WTC11 (cell line): Measurements from ENCODE around the gene CSNK2A2. TPM values are rescaled to one million over a fixed set of nuclear protein-coding genes. Genes with fewer than 3 reads are reported as not detected.

Experiments used
- ATAC-seq: fragments of 200-7000 bp; cut with Tn5 transposase; 2 replicates; pipeline ENCODE4 v1.10.0; 2021; ENCODE audit warnings: mild to moderate bottlenecking, moderate library complexity
- CTCF ChIA-PET: fragments of 300-600 bp; sonication (Branson Sonifier 250); formaldehyde crosslinking; loops from one replicate; lab custom pipeline; 2021; ENCODE audit warnings: antibody characterized with exemption; lab: Charles Lee
- POLR2A ChIA-PET: fragments of 350-600 bp; sonication (Branson Sonifier 250); formaldehyde crosslinking; loops from one replicate; lab custom pipeline; 2021; ENCODE audit warnings: antibody characterized with exemption; lab: Charles Lee
- DNase-seq: peaks from one replicate; pipeline ENCODE4 v3.0.0; 2021; ENCODE audit warnings: low spot score
- H3K27ac Mint-ChIP-seq: 2 replicates; pipeline ENCODE4 v1.8.0; 2021; ENCODE audit warnings: mixed read lengths
- H3K27me3 Mint-ChIP-seq: 2 replicates; pipeline ENCODE4 v1.8.0; 2021; ENCODE audit warnings: low read depth, mild to moderate bottlenecking, moderate library complexity, mixed read lengths
- H3K36me3 Mint-ChIP-seq: 2 replicates; pipeline ENCODE4 v1.8.0; 2021; ENCODE audit warnings: mixed read lengths
- H3K4me1 Mint-ChIP-seq: 2 replicates; pipeline ENCODE4 v1.8.0; 2022; ENCODE audit warnings: mixed read lengths
- H3K4me3 Mint-ChIP-seq: 2 replicates; pipeline ENCODE4 v1.8.0; 2021; ENCODE audit warnings: mild to moderate bottlenecking, moderate library complexity, mixed read lengths
- H3K9me3 Mint-ChIP-seq: 2 replicates; pipeline ENCODE4 v1.8.0; 2021; ENCODE audit warnings: mixed read lengths
- GABPB1 ChIP-seq: sonication (generic); formaldehyde crosslinking; IDR thresholded peaks from 2 replicates; pipeline ENCODE4 v1.8.1; 2023; ENCODE audit warnings: mild to moderate bottlenecking, missing genetic modification reagents
- HMGA2 ChIP-seq: fragments of 250-450 bp; sonication (Bioruptor Pico); IDR thresholded peaks from 2 replicates; pipeline ENCODE4 v1.4.0; 2021; ENCODE audit warnings: mild to moderate bottlenecking, moderate library complexity
- KAT7 ChIP-seq: sonication (generic); formaldehyde crosslinking; IDR thresholded peaks from 2 replicates; pipeline ENCODE4 v1.8.1; 2023; ENCODE audit warnings: missing genetic modification reagents, mild to moderate bottlenecking, borderline replicate concordance
- NFE2L1 ChIP-seq: sonication (generic); formaldehyde crosslinking; IDR thresholded peaks from 2 replicates; pipeline ENCODE4 v1.8.1; 2023; ENCODE audit warnings: missing genetic modification reagents
- NR1H2 ChIP-seq: sonication (generic); formaldehyde crosslinking; IDR thresholded peaks from 2 replicates; pipeline ENCODE4 v1.9.0; 2021; ENCODE audit warnings: mild to moderate bottlenecking, moderate library complexity, missing genetic modification reagents
- SMAD3 ChIP-seq: sonication (generic); formaldehyde crosslinking; IDR thresholded peaks from 2 replicates; pipeline ENCODE4 v1.8.0; 2022; ENCODE audit warnings: missing genetic modification reagents, mild to moderate bottlenecking, borderline replicate concordance
- ZNF232 ChIP-seq: sonication (generic); formaldehyde crosslinking; IDR thresholded peaks from 2 replicates; pipeline ENCODE4 v1.8.0; 2022; ENCODE audit warnings: mild to moderate bottlenecking, missing genetic modification reagents
- total RNA-seq: library from RNA; stranded (reverse); gene quantifications from 3 replicates; pipeline ENCODE4 v1.2.3, GENCODE V29; 2021
- TF ChIP-seq, protein P1 (sequence below): sonication (generic); formaldehyde crosslinking; IDR thresholded peaks from 2 replicates; pipeline ENCODE4 v1.8.1; 2022; ENCODE audit warnings: low read depth, missing genetic modification reagents, borderline replicate concordance
- TF ChIP-seq, protein P2 (sequence below): sonication (generic); formaldehyde crosslinking; IDR thresholded peaks from 2 replicates; pipeline ENCODE4 v1.8.0; 2023; ENCODE audit warnings: mild to moderate bottlenecking, missing genetic modification reagents
- TF ChIP-seq, protein P3 (sequence below): fragments of 250-450 bp; sonication (Bioruptor Pico); IDR thresholded peaks from 2 replicates; pipeline ENCODE4 v1.9.0; 2021; ENCODE audit warnings: mild to moderate bottlenecking
- TF ChIP-seq, protein P4 (sequence below): sonication (generic); formaldehyde crosslinking; IDR thresholded peaks from 2 replicates; pipeline ENCODE4 v1.8.1; 2022; ENCODE audit warnings: mild to moderate bottlenecking, moderate library complexity, missing genetic modification reagents

The CSNK2A2 gene
- total RNA-seq, 1 experiment from 2014 or later, result 114 TPM

DNA sequence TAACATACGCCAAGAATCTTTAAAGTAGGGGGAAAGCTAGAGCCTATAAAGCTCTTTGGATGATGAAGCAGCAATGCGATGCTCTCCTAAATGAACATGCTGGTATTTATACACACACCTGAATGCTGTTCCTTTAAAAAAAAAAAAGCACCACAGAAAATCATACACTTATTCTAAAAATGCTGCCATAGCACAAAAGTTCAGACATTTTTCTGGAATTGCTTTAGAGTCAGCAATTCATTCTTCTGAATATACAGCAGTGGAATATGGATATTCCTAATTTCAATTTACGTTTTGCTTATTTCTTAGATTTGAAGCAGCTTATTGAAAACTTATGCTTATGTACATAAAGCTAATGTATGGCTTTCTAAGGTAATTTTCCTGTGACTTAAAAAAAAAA, 3.1 kb downstream of the CSNK2A2 start:
- ATAC-seq (no peak), DNase-seq (no peak)
- H3K4me3 Mint-ChIP-seq, result no peak overlapping the region
- no peak overlapping the region for H3K27ac Mint-ChIP-seq
- POLR2A ChIA-PET, result no interaction called here
- peaks cover 63% of the 10 kb centered on the region for H3K36me3 Mint-ChIP-seq
- H3K4me1 Mint-ChIP-seq, result peaks cover 15% of the 10 kb centered on the region
- H3K9me3 Mint-ChIP-seq, result no peaks in the 10 kb centered on the region
- TF ChIP-seq, protein P1, sequence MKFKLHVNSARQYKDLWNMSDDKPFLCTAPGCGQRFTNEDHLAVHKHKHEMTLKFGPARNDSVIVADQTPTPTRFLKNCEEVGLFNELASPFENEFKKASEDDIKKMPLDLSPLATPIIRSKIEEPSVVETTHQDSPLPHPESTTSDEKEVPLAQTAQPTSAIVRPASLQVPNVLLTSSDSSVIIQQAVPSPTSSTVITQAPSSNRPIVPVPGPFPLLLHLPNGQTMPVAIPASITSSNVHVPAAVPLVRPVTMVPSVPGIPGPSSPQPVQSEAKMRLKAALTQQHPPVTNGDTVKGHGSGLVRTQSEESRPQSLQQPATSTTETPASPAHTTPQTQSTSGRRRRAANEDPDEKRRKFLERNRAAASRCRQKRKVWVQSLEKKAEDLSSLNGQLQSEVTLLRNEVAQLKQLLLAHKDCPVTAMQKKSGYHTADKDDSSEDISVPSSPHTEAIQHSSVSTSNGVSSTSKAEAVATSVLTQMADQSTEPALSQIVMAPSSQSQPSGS (CRISPR knock-in tag), result no peak
- no peak for TF ChIP-seq HMGA2 (CRISPR knock-in tag)
- TF ChIP-seq NR1H2 (CRISPR knock-in tag), result no peak
- TF ChIP-seq KAT7, result no peak
- TF ChIP-seq, protein P2, sequence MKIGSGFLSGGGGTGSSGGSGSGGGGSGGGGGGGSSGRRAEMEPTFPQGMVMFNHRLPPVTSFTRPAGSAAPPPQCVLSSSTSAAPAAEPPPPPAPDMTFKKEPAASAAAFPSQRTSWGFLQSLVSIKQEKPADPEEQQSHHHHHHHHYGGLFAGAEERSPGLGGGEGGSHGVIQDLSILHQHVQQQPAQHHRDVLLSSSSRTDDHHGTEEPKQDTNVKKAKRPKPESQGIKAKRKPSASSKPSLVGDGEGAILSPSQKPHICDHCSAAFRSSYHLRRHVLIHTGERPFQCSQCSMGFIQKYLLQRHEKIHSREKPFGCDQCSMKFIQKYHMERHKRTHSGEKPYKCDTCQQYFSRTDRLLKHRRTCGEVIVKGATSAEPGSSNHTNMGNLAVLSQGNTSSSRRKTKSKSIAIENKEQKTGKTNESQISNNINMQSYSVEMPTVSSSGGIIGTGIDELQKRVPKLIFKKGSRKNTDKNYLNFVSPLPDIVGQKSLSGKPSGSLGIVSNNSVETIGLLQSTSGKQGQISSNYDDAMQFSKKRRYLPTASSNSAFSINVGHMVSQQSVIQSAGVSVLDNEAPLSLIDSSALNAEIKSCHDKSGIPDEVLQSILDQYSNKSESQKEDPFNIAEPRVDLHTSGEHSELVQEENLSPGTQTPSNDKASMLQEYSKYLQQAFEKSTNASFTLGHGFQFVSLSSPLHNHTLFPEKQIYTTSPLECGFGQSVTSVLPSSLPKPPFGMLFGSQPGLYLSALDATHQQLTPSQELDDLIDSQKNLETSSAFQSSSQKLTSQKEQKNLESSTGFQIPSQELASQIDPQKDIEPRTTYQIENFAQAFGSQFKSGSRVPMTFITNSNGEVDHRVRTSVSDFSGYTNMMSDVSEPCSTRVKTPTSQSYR (CRISPR knock-in tag), result no peak
- TF ChIP-seq, protein P3, sequence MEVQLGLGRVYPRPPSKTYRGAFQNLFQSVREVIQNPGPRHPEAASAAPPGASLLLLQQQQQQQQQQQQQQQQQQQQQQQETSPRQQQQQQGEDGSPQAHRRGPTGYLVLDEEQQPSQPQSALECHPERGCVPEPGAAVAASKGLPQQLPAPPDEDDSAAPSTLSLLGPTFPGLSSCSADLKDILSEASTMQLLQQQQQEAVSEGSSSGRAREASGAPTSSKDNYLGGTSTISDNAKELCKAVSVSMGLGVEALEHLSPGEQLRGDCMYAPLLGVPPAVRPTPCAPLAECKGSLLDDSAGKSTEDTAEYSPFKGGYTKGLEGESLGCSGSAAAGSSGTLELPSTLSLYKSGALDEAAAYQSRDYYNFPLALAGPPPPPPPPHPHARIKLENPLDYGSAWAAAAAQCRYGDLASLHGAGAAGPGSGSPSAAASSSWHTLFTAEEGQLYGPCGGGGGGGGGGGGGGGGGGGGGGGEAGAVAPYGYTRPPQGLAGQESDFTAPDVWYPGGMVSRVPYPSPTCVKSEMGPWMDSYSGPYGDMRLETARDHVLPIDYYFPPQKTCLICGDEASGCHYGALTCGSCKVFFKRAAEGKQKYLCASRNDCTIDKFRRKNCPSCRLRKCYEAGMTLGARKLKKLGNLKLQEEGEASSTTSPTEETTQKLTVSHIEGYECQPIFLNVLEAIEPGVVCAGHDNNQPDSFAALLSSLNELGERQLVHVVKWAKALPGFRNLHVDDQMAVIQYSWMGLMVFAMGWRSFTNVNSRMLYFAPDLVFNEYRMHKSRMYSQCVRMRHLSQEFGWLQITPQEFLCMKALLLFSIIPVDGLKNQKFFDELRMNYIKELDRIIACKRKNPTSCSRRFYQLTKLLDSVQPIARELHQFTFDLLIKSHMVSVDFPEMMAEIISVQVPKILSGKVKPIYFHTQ (CRISPR knock-in tag), result no peak
- TF ChIP-seq, protein P4, sequence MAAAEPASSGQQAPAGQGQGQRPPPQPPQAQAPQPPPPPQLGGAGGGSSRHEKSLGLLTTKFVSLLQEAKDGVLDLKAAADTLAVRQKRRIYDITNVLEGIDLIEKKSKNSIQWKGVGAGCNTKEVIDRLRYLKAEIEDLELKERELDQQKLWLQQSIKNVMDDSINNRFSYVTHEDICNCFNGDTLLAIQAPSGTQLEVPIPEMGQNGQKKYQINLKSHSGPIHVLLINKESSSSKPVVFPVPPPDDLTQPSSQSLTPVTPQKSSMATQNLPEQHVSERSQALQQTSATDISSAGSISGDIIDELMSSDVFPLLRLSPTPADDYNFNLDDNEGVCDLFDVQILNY, result no peak
- CTCF ChIA-PET, result no interaction called here
- peaks cover 15% of the 10 kb centered on the region for H3K27me3 Mint-ChIP-seq

DNA sequence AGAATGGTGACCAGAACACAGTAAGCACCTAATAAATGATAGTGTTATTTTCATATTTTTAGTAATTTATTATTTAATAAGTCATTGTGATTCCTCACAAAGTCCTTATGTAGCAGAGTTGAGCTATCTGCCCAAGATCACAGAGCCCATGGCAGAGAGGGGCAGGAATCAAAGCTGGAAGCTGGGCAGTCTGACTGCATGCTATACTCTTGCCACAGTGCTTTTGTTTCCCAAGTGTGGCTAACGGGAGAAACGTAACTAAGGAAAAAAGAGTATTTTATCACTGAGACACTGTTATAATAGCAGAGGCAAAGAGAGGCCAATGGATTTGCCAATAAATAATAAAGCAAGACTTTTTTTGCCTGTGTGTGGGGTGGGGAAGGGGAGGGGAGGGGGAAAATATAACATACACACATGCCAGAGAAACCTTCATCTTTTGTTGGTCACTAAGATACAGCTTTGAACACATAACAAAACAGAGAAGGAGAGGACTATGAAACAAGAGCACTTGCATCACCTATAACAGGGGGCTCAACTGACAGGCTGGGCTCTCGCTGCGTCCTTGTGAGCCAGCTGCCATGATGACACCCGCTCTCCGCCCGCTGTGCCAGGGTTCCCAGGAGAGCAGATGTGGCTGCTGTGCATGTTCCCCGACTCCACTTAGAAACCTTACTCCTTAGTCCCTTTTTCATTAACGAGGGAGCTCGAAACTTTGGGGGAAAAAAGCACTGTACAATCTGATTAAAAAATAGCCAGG, 10.1 kb downstream of the CSNK2A2 start:
- H3K36me3 Mint-ChIP-seq, result peaks cover 86% of the 10 kb centered on the region
- POLR2A ChIA-PET, result no interaction called here
- DNase-seq, result no peak
- no peak for ATAC-seq
- CTCF ChIA-PET, result no interaction called here
- TF ChIP-seq NFE2L1, result no peak
- TF ChIP-seq, protein P2 (CRISPR knock-in tag), result no peak
- TF ChIP-seq ZNF232, result no peak
- no peak for TF ChIP-seq GABPB1 (CRISPR knock-in tag)
- no peak for TF ChIP-seq SMAD3
- H3K9me3 Mint-ChIP-seq, result no peaks in the 10 kb centered on the region
- no peak overlapping the region for H3K27ac Mint-ChIP-seq
- H3K4me1 Mint-ChIP-seq, result no peaks in the 10 kb centered on the region
- H3K27me3 Mint-ChIP-seq, result no peaks in the 10 kb centered on the region
- H3K4me3 Mint-ChIP-seq, result no peak overlapping the region
